Astrocyte (in vitro differentiated cells and primary cell): Measurements from ENCODE around the gene TMEM256. TPM values are rescaled to one million over a fixed set of nuclear protein-coding genes. Genes with fewer than 3 reads are reported as not detected.

Experiments
- DNase-seq: peaks from one replicate; pipeline ENCODE4 v3.0.0-alpha.2; 2010; ENCODE audit warnings: low read depth
- FAIRE-seq: peaks from 2 replicates; lab custom pipeline; 2011; peaks lifted over from hg19 to GRCh38; lab: Jason Lieb, UNC
- H2AFZ ChIP-seq: 2 replicates; pipeline ENCODE4 v1.6.0; 2012; ENCODE audit warnings: low read depth, low read length, inconsistent platforms
- H3K27ac ChIP-seq: 2 replicates; pipeline ENCODE4 v1.5.1; 2011; ENCODE audit warnings: low read depth, low read length, inconsistent platforms
- H3K27me3 ChIP-seq: 2 replicates; pipeline ENCODE4 v1.6.0; 2011; ENCODE audit warnings: low read length, inconsistent platforms; ENCODE audit not compliant: insufficient read depth
- H3K36me3 ChIP-seq: 2 replicates; pipeline ENCODE4 v1.5.1; 2011; ENCODE audit warnings: low read length, inconsistent platforms; ENCODE audit not compliant: insufficient read depth
- H3K4me1 ChIP-seq: 2 replicates; pipeline ENCODE4 v1.5.1; 2011; ENCODE audit warnings: low read length, inconsistent platforms; ENCODE audit not compliant: insufficient read depth
- H3K4me2 ChIP-seq: 2 replicates; pipeline ENCODE4 v1.6.0; 2012; ENCODE audit warnings: low read length, inconsistent platforms
- H3K4me3 ChIP-seq: 2 replicates; pipeline ENCODE4 v1.5.1; 2011; ENCODE audit warnings: low read depth, mild to moderate bottlenecking, low read length, inconsistent platforms; ENCODE audit not compliant: insufficient read depth
- H3K79me2 ChIP-seq: 2 replicates; pipeline ENCODE4 v1.6.0; 2012; ENCODE audit warnings: mild to moderate bottlenecking, low read length, inconsistent platforms; ENCODE audit not compliant: insufficient read depth
- H3K9ac ChIP-seq: 2 replicates; pipeline ENCODE4 v1.6.0; 2012; ENCODE audit warnings: mild to moderate bottlenecking, low read length, inconsistent platforms
- H3K9me3 ChIP-seq: 2 replicates; pipeline ENCODE4 v1.5.1; 2012; ENCODE audit warnings: low read depth, mild to moderate bottlenecking, low read length, inconsistent platforms; ENCODE audit not compliant: insufficient read depth
- H4K20me1 ChIP-seq: 2 replicates; pipeline ENCODE4 v1.6.0; 2012; ENCODE audit warnings: low read length, inconsistent platforms; ENCODE audit not compliant: insufficient read depth
- H3K27ac Mint-ChIP-seq: one replicate; pipeline ENCODE4 v1.8.0; 2021; ENCODE audit warnings: mild to moderate bottlenecking, mixed read lengths; ENCODE audit not compliant: unreplicated experiment
- H3K27me3 Mint-ChIP-seq: one replicate; pipeline ENCODE4 v1.8.0; 2021; ENCODE audit warnings: low read depth, mixed read lengths; ENCODE audit not compliant: unreplicated experiment
- H3K36me3 Mint-ChIP-seq: one replicate; pipeline ENCODE4 v1.8.0; 2021; ENCODE audit warnings: low read depth, mixed read lengths; ENCODE audit not compliant: unreplicated experiment
- H3K4me1 Mint-ChIP-seq: one replicate; pipeline ENCODE4 v1.8.0; 2021; ENCODE audit warnings: low read depth, mixed read lengths; ENCODE audit not compliant: unreplicated experiment
- H3K4me3 Mint-ChIP-seq: one replicate; pipeline ENCODE4 v1.8.0; 2021; ENCODE audit warnings: mild to moderate bottlenecking, moderate library complexity, mixed read lengths; ENCODE audit not compliant: unreplicated experiment
- H3K9me3 Mint-ChIP-seq: one replicate; pipeline ENCODE4 v1.8.0; 2021; ENCODE audit warnings: mild to moderate bottlenecking, mixed read lengths; ENCODE audit not compliant: unreplicated experiment
- CTCF ChIP-seq: IDR thresholded peaks from 2 replicates; pipeline ENCODE4 v1.5.1; 2011; ENCODE audit warnings: low read depth, mild to moderate bottlenecking, inconsistent platforms, low read length, moderate library complexity; ENCODE audit not compliant: insufficient read depth
- EZH2 ChIP-seq: IDR thresholded peaks from 2 replicates; pipeline ENCODE4 v1.6.1; 2012; ENCODE audit warnings: mild to moderate bottlenecking, low read length, inconsistent platforms; ENCODE audit not compliant: insufficient read depth
- total RNA-seq: library from RNA; stranded (reverse); gene quantifications from 2 replicates; pipeline ENCODE4 v1.2.1, GENCODE V29; 2021

The TMEM256 gene
- total RNA-seq, 1 donor from 2014 or later, result 45.7 TPM

GRCh38 chr17:7440834-7441195 is 36.9 kb upstream of the TMEM256 start:
- Histone ChIP-seq H3K4me1 (peaks cover 37% of the 10 kb centered on the region), H3K4me3 (peak overlapping the region; percentile 51), H3K27ac (no peak overlapping the region), H3K27me3 (peaks cover 32% of the 10 kb centered on the region), H2AFZ (peak overlapping the region; percentile 72), H3K79me2 (no peaks in the 10 kb centered on the region), H3K4me2 (peak overlapping the region; percentile 82), H3K9me3 (no peaks in the 10 kb centered on the region), H3K9ac (peak overlapping the region; percentile 17), H3K36me3 (no peaks in the 10 kb centered on the region), H4K20me1 (peaks cover 13% of the 10 kb centered on the region)
- FAIRE-seq (no peak), DNase-seq (peak; percentile 45)
- TF ChIP-seq EZH2 (no peak), CTCF (no peak)
- Mint-ChIP-seq H3K36me3 (peaks cover 17% of the 10 kb centered on the region), H3K27me3 (peaks cover 2% of the 10 kb centered on the region), H3K27ac (peak overlapping the region; percentile 85), H3K9me3 (no peaks in the 10 kb centered on the region), H3K4me3 (peak overlapping the region; percentile 89), H3K4me1 (peaks cover 21% of the 10 kb centered on the region)

GRCh38 chr17:7440113-7440833 is 36.4 kb upstream of the TMEM256 start:
- Histone ChIP-seq H4K20me1 (peaks cover 13% of the 10 kb centered on the region), H3K4me2 (peak overlapping the region; percentile 82), H3K27ac (no peak overlapping the region), H3K9ac (peak overlapping the region; percentile 33), H3K36me3 (no peaks in the 10 kb centered on the region), H3K4me3 (peak overlapping the region; percentile 51), H3K27me3 (peaks cover 27% of the 10 kb centered on the region), H2AFZ (peak overlapping the region; percentile 72), H3K4me1 (peaks cover 35% of the 10 kb centered on the region), H3K9me3 (no peaks in the 10 kb centered on the region), H3K79me2 (no peaks in the 10 kb centered on the region)
- TF ChIP-seq CTCF, result no peak
- peak; percentile 71 for TF ChIP-seq EZH2
- FAIRE-seq, result no peak
- no peaks in the 10 kb centered on the region for H3K9me3 Mint-ChIP-seq
- H3K27ac Mint-ChIP-seq, result peak overlapping the region; percentile 85
- H3K4me1 Mint-ChIP-seq, result peaks cover 19% of the 10 kb centered on the region
- no peak for DNase-seq
- peaks cover 2% of the 10 kb centered on the region for H3K27me3 Mint-ChIP-seq
- peaks cover 17% of the 10 kb centered on the region for H3K36me3 Mint-ChIP-seq
- peak overlapping the region; percentile 89 for H3K4me3 Mint-ChIP-seq

- peak within 1 kb of the TSS; percentile 51 for H3K4me3 ChIP-seq
- H3K9ac ChIP-seq, result peak within 1 kb of the TSS; percentile 33
- no peak for TF ChIP-seq CTCF
- peak; percentile 91 for TF ChIP-seq EZH2
- H4K20me1 ChIP-seq, result peaks cover 13% of the 10 kb centered on the region
- Mint-ChIP-seq H3K36me3 (peaks cover 17% of the 10 kb centered on the region), H3K27me3 (peaks cover 2% of the 10 kb centered on the region), H3K4me1 (peaks cover 17% of the 10 kb centered on the region), H3K27ac (peak within 1 kb of the TSS; percentile 85), H3K4me3 (peak within 1 kb of the TSS; percentile 94), H3K9me3 (no peaks in the 10 kb centered on the region)
- no peaks in the 10 kb centered on the region for H3K79me2 ChIP-seq
- H2AFZ ChIP-seq, result peak within 1 kb of the TSS; percentile 75
- H3K9me3 ChIP-seq, result no peaks in the 10 kb centered on the region
- no peak within 1 kb of the TSS for H3K27ac ChIP-seq
- no peak for DNase-seq
- peak within 1 kb of the TSS; percentile 84 for H3K4me2 ChIP-seq
- H3K27me3 ChIP-seq, result peaks cover 27% of the 10 kb centered on the region
- no peak for FAIRE-seq
- no peaks in the 10 kb centered on the region for H3K36me3 ChIP-seq
- peaks cover 29% of the 10 kb centered on the region for H3K4me1 ChIP-seq
Measured at GRCh38 chr17:7439462-7440112, 35.7 kb upstream of the TMEM256 start, which contains the start of gene FGF11. TSS of gene FGF11 (plus strand) at chr17:7439512. CDS start at chr17:7439621, 109 bp downstream.
